Embryonic facial prominence (tissue), 1 donor: ENCODE results near the gene SEC24D.

Source experiments
- DNase-seq: peaks from one replicate; pipeline ENCODE4 v3.0.0-alpha.2; 2016; ENCODE audit errors: extremely low spot score

The SEC24D gene

DNA sequence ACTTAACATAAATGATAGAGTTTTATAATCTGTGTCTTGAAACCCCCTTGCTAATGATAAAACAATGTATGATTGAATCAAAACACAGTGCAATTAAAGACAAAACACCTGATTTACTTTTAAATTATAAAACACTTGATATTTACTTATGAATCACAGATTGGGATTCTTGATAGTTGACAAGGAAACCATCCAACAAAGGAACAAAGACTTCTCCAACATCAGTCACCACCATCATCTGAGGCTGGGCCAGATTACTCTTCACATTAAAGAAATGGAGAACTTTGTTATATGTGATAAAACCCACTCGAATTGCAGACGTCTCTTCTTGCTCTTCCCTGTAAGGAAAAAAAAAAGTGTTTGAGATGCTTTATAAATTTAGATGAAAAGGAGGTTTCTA is 83.4 kb downstream of the SEC24D start:
- DNase-seq, result no peak

DNA sequence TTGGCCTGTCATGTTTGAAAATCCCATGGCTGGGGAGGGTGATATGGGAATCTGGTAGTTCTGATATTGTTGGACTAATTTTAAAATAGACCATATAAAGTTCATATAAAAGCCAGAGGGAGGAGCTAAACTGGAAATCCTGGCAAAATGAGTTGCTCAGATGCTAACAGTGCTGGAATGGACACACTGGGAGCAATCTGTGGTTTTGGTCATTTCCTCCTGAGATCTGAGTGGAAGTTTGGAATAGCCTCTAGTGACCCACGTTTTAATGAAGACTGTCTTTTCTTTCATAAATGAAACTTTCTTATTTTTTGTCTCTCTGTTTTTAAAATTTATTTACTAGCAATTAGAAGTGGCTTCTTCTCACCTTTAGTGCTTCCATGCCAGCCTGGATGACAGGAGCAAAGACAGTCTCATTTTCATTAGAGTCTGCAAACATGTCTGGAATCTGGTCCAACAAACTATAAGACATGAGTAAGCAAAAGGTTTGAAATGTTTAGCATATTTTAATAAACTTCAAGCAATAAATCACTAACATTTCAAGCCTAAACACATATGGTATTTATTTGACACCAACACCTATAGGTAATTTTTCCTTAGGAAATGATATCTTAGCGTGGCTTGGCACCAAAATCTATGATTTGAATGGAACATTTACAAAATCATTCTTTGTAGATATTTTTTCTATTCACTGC is 84.2 kb downstream of the SEC24D start:
- DNase-seq, result no peak

DNA sequence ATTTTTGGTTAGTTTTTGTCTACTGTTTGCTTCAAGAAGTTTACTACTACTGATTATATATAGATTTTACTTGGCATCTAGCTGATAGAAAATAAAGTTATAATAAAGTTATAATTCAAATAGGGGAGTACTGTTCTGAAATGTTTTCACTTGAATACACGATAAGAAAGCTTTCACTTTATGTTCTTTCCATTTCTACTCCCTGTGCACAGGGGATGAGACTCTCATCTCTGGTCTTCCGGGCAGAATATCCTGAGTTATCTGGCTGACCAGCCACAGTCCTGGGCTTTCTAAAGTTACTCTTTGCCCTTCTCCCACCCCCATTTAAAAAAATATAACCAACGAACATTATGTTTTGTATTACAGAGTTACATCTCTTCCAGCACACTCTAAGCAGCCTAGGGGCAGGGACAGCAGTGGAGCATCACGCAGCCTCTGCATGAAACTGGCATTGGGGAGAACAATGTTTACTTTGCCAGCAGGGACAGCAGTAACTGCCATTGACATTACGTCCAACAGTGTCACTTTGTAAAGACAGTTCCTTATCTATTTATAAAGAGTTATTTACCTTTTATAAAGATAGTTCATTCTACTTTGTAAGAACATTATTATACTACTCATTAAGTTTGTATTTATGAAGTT is 86.5 kb downstream of the SEC24D start:
- DNase-seq, result no peak

DNA sequence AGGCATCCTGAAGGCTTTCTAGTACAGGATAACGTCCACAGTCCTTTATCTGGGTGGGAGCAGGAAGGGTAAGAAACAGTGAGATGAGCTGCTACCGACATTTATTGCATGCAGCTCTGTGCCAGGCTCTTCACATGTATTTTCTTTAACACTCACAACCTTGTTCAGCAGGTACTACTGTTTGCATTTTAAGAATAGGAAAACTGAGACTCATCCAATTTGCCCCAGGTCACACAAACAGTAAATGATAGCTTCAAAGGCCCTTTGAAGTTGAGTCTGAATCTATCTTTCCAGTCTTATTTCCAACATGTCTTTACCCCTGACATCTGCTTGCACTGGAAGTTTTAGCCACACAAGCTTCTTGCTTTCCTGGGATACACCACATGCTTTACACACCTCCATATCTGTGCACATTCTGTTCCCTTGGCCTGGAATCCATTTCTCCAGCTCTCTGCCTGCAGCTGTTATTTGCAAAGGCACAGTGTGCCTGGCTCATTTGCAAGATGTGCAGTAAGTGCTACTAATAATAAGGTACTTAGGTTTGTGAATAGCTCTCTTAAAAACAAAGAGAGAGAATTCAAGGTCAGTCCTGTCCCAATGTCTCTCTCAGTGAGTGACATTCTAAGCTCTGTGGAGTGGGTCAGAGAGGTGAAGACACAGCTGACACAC is 89.5 kb downstream of the SEC24D start:
- DNase-seq, result no peak

DNA sequence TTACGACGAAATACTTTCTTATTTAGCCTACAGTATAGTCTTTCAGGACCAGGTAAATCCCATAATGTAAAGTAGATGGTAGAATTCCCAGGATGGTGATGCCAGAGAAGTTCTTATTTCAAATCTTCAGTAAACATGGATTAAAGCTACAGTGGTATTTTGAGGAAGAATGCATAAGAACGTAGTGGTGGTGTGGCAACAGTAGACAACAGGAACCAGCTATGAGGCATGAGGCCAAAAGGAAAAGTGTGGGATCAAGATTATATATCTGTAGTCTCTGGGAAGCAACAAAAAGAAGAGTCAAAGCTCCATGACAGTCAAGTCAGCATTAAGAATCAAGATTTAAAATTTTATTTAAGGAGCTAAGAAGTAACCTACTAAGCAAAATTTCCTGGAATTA is 90.6 kb downstream of the SEC24D start:
- no peak for DNase-seq

DNA sequence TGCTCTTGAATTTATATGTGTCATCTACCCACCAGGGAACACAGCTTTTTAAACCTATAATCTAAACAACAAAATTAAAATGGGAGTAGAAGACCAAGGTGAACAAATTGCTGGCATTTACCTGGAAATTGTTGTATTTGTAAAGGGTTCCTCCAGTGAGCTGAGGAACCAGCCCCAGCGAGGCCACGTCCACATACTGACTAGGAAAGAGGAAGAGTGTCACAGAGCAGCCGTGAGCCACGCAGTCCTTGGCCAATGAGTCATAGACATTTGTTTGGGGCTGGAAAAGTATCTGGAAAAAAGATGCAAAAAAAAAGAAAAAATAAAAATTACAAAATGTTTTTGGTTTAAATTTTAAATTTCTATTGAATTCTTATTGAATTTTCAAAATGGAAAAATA is 92.1 kb downstream of the SEC24D start:
- DNase-seq, result no peak

DNA sequence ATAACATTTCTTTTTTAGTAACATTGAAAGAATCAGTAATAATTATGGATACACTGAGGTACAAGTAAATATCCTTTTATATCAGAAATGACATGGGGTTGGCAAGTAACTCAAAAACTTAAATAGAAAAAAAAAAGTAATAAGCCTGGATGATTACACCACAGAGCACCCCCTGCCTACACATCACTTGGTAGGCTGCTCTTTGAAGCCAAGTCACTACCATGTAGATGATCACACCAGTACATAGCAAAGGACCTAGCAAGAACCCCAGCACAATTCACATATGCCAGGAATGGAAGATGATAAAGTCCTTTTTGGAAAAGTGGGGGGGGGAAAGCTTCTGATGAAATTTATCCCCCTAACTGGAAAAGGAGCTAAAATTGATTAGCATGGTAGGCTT is 93.9 kb downstream of the SEC24D start:
- DNase-seq, result no peak

DNA sequence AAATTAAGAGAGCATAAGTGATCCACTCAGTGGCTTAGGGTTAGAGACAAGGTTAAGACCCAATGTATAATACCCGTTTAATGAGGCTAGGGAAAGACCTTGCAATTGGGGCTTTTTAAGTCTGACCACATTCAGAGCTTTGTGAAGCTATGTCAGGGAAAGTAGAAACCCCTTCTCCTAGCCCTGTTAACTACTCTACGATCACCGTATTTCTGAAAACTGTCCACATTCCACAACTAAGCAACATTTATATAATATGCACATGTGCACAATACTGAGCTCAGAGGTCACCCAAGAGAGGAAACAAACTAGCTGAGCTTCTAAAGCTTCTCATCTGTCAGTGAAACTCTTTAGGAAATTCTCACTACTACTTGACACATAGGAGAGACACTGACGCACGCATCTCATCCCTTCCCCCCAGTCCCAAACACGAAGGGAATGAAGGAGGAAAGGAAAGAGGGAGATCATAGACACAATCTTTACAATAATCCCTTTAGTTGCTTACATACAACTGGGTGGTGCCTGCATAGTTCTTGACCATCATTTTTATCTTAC is 94.5 kb downstream of the SEC24D start:
- no peak for DNase-seq

DNA sequence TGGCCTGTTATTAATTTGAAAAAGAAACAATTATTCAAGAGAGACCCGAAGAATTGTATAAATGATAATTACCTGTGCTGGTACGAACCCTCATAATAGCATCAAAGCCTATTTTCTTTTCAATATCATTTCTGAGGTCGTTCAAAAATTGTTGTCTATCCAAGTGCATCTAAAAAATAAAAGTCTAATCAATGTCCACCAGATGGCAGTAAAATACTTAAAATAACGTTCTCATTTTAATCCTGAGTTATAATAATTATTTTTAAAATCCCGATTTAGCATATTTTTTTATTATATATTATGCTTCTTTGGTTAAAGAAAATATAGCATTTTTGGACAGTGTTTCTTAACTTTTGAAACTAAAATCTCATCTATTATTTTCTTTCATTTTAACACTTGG is 95.1 kb downstream of the SEC24D start:
- DNase-seq, result peak; percentile 39

DNA sequence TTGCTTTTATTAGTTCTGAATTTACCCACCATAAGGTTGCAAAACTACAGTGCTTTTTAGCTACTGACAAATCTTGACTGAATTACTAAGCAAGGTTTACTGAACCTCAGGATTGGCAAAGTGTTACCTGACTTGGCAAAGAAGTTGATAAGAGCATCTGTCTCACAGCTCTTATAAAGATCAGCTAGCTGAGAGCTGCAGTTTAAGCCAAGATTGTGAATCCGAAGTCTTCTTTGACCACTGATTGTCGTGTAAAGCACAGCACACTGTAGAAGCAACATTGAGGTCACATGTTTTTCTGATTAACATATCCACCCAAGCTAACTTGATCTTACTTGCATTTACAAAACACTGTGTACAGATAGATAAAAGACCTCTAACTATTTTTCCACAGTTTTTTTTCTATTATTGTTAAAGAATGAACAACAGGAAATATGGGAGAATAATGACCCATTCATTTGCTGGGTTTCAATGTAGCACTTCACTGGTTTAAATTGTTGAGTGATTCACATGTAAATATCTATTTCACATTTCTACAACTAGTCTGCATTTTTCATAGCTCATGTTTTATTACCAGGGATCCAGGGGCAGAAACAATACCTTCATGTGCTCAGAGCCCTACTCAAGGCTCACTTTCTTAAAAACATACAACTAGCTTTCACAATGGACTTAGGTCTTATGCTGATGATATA is 96.8 kb downstream of the SEC24D start:
- DNase-seq, result no peak

DNA sequence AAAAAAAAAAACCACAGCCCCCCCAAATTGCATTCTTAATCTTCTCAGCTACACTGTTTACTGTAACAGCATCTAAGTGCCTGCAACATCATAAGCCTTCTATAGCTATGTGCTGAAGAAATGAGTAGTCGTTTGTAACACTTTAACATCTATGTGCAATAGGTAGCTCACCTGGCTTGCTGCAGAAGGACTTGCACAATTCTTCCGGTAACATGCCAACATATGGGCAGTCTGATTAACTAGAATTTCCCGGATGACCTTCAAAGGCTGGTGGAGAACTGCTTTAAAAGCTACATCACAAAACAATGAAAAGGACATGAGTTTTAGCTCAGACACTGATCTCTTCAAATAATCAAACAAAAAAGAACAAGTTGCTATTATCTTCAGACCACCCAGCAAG is 97.8 kb downstream of the SEC24D start:
- no peak for DNase-seq

DNA sequence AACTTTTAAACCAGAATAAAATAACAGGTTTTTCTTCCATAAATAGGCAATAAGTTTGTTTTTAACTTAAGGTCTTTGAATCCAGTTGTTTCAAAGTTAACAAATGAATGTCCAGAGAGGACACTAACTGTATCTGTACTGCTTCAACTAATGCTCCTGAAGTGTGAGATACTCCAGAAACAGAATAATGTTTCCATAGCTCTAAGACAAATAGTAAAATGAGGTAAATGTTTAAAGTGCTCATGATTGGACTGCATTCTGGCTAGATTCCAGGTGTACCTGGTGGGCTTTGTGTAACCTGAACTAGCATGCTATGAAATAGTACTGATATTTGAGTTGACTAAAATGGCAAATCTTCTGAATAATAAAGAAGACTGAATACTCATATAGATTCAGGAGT is 99.0 kb downstream of the SEC24D start:
- no peak for DNase-seq

DNA sequence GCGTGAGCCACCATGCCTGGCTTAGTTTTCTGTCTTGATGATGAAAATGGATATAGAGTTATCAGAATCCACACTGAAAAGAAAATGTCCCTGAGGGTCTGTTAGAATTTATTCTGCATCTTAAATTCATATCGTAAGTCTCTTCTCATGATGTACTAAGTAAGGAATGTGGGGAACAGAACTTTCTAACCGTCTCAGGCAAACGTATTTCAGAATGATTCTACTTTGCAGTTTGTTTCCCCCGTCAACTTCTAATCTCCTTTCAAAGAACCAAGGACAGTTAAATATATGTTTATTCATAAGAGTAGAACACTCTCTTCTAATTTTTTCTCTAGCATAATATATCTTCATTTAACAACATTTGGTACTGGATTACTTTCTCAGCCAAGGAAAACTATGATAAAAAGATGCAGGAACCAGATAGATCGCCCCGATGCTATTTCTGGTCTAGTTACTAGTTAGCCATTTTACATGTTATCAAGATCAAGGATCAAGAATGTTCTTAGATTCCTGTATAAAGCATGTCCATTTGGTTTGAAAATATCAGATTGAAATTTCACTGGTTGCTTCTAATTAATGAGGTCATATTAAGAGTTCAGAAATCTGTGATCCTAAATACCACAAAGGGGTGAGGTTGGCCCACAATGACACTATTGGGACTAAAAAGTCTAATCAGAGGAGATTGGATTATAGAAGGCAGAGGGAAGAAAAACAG is 101.3 kb downstream of the SEC24D start:
- DNase-seq, result no peak

DNA sequence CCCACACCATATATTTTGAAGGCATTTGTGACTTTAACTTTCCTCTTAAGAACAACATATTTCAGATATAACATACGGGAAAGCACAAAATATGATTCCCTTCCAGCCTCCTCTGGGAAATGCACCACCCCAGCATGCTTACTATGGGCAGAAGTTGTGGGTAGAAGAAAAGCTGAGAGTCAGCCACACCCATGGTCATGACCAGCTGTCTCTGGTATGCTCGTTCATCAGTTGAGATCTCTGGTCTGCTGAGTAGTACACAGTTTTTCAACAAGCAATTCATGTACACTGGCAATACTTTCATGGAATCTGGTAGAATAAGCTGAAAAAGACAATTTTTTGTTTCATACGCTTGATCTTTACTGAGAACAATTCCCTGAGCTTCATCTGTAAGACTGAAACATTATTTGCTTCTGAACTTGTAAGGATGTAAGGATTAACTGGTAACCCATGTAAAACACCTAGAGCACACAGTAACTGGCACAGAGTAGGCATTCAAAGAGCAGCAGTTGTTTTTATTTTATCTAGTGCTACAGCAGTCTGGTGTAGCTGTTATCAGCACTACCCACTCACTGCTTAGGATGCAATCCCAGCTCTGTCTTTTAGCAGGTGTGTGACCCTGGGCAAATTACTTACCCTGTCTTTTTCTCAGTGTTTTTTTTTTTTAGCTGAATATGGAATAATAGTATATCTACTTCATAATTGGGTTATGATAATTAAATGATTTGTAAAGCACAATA is 103.2 kb downstream of the SEC24D start:
- DNase-seq, result no peak

DNA sequence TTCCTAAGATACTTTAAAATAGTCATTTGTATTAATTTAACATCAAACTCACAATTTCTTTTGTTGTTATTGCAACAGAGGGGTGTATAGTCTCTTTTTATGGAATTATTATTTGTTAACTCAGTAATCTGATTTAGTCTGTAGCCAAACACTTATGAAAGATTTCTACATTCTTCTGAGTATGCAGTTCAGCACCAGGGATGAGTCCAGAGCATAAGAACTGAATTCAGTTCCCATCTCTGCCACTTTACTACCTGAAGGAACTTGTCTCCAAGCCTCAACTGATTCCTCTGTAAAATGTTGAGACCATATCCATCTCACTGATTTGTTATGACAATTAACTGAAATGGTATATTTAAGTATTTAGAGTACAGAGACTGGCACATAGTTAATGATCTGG is 105.2 kb downstream of the SEC24D start:
- DNase-seq, result no peak

DNA sequence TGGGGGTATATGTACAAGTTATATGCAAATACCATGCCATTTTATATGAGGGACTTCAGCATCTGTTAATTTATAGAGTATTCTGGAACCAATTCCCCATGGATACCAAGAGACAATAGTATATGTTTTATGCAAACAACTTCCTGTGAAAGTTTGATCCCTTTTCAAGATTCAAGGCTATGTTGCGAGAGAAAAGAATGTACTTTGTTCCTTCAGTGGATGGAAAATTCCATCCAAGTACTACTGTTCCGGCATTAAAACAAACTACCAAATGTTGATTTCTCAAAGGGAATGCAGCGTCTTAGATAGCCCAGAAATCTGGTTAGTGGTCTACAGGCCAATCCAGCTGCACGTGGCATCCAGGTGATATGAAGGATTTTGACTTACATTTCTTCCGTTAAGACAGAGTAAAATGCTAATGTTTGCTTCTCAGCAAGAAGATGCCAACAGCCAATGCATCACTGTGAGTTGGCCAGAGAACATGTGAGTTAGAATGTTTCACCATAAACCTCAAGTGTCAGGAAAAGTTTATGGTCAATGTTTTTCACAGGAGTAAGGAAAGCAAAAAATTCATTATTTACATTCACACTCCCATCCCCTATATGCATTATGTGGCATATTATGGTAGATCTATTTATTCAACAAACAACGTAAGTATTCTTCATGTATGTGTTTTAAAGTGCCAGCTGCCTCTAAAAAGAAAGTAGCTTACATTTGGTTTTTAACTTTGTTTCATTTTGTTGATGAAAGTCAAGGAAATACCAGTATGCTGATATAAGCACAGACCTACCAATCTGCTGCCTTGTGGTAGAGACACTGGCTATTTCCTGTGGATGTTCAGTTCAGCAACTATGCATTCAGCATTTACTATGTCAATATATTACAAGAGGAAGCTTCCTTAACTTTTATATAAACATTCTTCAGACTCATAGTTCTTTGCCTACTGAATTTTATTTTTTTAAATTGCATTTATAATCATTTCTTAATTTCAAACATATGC is 106.3 kb downstream of the SEC24D start:
- DNase-seq, result no peak

DNA sequence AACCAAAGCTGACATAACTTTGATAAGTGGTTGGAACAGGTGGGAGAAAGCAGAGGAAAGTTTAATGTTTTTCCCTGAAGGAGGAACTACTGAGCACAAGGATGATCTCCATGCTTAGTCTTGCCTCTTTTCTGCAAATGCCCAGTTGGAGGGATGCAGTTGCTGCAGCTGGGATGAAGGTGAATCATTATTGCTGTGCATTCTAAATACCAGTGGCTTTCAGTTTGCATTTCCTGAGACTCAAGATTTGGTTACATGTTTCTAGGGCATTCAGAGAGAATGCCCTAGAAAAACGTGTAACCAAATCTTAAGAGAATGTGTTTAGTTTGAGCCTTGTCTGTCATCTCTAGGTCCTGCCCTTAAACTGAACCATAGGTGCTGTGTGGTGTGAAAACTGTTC is 108.6 kb downstream of the SEC24D start:
- no peak for DNase-seq

DNA sequence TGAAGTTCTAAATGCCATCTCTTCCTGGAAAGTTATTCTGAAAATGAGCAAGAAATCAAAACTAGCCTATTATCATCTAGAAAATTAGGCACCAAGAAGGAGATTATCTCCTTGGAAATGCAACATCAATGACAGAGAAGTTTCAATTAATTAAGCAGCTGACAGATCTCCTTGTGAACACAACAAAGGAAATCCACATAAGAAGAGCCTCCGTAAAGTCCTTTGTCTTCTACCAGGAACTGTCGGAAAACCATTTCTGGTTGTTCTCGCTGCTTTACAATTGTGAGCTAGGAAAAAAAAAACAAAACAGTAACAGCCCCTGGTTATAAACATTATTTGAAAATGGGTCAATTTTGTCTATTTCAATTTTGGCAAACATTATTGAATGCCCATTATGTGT is 112.6 kb downstream of the SEC24D start:
- DNase-seq, result no peak

DNA sequence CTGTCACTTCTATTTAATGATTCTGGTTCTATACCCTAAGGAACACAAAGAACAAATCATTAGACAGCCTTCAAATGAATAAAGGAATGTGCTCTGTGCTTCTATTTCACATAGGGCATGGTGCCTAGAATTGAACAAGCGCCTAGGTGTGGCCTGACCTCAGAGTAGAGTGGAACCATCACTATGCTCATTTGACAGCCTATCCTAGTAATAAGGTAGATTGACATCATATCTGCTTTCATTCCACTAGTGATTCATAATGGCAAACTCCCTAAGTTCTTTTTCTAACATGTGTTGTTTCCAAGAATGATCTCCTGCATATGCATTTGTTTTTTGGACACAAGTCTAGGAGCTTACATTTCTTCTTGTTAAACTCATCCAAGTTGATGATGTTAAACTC is 114.2 kb downstream of the SEC24D start:
- no peak for DNase-seq
